ENCODE data around the gene PPP6R2. TPM values are rescaled to one million over a fixed set of nuclear protein-coding genes. Genes with fewer than 3 reads are reported as not detected.

PPP6R2 gene
- polyA plus RNA-seq, 1 experiment: 46.4 TPM

- ChIA-PET POLR2A (interaction anchor here (1.2 kb wide), 1 partner anchor 8 kb away, joined by 3 read pairs; no protein-coding TSS in a partner anchor), CTCF (interaction anchor here (2.4 kb wide), 1 partner anchor 24 kb away, joined by 17 read pairs; no protein-coding TSS in a partner anchor)
- H3K36me3 ChIP-seq (ENCODE audit: control insufficient read depth, insufficient read depth, low read length): peaks cover 27% of the 10 kb centered on the region
- TF ChIP-seq, protein P1, sequence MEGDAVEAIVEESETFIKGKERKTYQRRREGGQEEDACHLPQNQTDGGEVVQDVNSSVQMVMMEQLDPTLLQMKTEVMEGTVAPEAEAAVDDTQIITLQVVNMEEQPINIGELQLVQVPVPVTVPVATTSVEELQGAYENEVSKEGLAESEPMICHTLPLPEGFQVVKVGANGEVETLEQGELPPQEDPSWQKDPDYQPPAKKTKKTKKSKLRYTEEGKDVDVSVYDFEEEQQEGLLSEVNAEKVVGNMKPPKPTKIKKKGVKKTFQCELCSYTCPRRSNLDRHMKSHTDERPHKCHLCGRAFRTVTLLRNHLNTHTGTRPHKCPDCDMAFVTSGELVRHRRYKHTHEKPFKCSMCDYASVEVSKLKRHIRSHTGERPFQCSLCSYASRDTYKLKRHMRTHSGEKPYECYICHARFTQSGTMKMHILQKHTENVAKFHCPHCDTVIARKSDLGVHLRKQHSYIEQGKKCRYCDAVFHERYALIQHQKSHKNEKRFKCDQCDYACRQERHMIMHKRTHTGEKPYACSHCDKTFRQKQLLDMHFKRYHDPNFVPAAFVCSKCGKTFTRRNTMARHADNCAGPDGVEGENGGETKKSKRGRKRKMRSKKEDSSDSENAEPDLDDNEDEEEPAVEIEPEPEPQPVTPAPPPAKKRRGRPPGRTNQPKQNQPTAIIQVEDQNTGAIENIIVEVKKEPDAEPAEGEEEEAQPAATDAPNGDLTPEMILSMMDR (IDR thresholded peaks at IDR 0.05; ENCODE audit: insufficient read depth, low read depth, low read length): no peak
- no peak for DNase-seq (ENCODE audit: low read depth)
- no peaks in the 10 kb centered on the region for H3K27me3 ChIP-seq (ENCODE audit: control insufficient read depth, insufficient read depth, low read length)
- peak overlapping the region; percentile 41 for H3K4me3 ChIP-seq (ENCODE audit: low read depth, low read length)
Measured at GRCh38 chr22:50300620-50301257, 42.4 kb upstream of the PPP6R2 start.

DNA sequence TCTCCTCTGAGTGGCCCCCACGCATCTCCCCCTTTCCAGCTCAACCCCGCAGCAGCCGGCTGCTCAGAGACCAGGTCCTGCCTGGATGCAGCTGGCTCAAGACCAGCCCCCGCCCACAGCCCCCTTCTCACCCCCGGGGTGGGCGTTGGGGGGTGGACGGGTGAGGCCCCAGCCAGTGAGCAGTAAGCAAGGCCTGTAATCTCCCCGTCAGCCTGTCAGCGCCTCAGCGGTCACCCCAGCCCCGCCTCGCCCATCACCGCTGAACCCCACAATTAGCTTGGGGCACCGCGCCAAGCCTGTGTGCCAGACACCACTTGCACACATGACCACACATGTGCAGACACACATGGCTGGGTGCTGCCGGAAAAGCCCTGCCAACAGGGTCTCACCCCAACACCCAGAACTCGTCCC lies 41.5 kb upstream of the PPP6R2 start:
- no peaks in the 10 kb centered on the region for H3K27me3 ChIP-seq (ENCODE audit: control insufficient read depth, insufficient read depth, low read length)
- peaks cover 29% of the 10 kb centered on the region for H3K36me3 ChIP-seq (ENCODE audit: control insufficient read depth, insufficient read depth, low read length)
- POLR2A ChIA-PET: interaction anchor here (1.2 kb wide), 1 partner anchor 8 kb away, joined by 3 read pairs; no protein-coding TSS in a partner anchor
- CTCF ChIA-PET: interaction anchor here (1.0 to 2.4 kb wide), 2 partner anchors 25 kb away, joined by 4 to 17 read pairs; partner anchors contain the start of gene DENND6B
- TF ChIP-seq, protein P1 (IDR thresholded peaks at IDR 0.05; ENCODE audit: insufficient read depth, low read depth, low read length): no peak
- no peak overlapping the region for H3K4me3 ChIP-seq (ENCODE audit: low read depth, low read length)
- no peak for DNase-seq (ENCODE audit: low read depth)

- H3K4me3 ChIP-seq (ENCODE audit: low read depth, low read length): no peak overlapping the region
- TF ChIP-seq, protein P1 (IDR thresholded peaks at IDR 0.05; ENCODE audit: insufficient read depth, low read depth, low read length): no peak
- no peaks in the 10 kb centered on the region for H3K27me3 ChIP-seq (ENCODE audit: control insufficient read depth, insufficient read depth, low read length)
- H3K36me3 ChIP-seq (ENCODE audit: control insufficient read depth, insufficient read depth, low read length): peaks cover 27% of the 10 kb centered on the region
- ChIA-PET POLR2A (interaction anchor here (1.2 kb wide), 1 partner anchor 9 kb away, joined by 3 read pairs; no protein-coding TSS in a partner anchor), CTCF (interaction anchor here (1.0 to 4.7 kb wide), 3 partner anchors 9 to 26 kb away, joined by 4 to 20 read pairs (median 17); partner anchors contain the start of gene DENND6B)
- no peak for DNase-seq (ENCODE audit: low read depth)
Measured at GRCh38 chr22:50302041-50302541, 41.0 kb upstream of the PPP6R2 start.

DNA sequence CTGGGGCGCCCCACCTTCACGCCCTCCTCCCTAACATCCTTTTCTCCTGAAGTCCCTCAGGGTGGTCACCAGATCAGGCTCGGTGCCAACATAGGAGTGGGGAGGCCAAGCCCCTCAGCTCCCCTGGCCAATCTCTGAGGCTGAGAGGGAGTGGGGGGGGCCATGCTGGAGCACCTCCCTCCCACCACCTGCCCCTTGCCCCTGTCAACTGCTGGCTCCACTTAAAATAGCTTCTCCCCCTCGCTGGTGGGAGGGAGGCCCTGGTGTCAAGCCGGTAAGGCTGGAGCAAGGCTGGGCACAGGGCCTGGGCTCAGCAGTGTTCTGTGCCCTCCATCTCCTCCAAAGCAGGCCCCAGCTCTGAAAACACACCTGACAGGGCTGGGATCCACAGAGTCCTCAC lies 40.6 kb upstream of the PPP6R2 start:
- TF ChIP-seq, protein P1 (IDR thresholded peaks at IDR 0.05; ENCODE audit: insufficient read depth, low read depth, low read length): no peak
- ChIA-PET POLR2A (no interaction called here), CTCF (interaction anchor here (1.0 to 4.7 kb wide), 3 partner anchors 9 to 26 kb away, joined by 4 to 20 read pairs (median 17); partner anchors contain the start of gene DENND6B)
- H3K27me3 ChIP-seq (ENCODE audit: control insufficient read depth, insufficient read depth, low read length): no peaks in the 10 kb centered on the region
- peaks cover 27% of the 10 kb centered on the region for H3K36me3 ChIP-seq (ENCODE audit: control insufficient read depth, insufficient read depth, low read length)
- no peak overlapping the region for H3K4me3 ChIP-seq (ENCODE audit: low read depth, low read length)
- no peak for DNase-seq (ENCODE audit: low read depth)

DNA sequence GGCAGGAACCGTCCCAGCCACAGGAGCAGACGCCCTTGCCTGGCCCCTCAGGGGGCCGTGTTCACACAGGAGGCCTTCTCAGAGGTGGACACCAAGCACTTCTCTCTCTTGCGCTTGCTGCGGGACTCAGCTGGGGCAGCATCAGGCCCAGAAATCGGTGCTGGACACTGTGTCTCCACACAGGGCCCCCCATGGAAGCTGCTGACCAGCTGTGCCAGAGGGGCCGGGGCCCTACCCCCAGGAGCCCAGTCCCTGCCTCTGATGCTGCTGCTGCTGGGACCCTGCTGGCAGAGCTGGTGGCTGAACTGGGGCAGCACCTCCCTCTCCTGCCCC lies 39.6 kb upstream of the PPP6R2 start:
- no peak for DNase-seq (ENCODE audit: low read depth)
- POLR2A ChIA-PET: interaction anchor here (0.6 kb wide), 1 partner anchor 177 kb away, joined by 3 read pairs; no protein-coding TSS in a partner anchor
- H3K4me3 ChIP-seq (ENCODE audit: low read depth, low read length): no peak overlapping the region
- TF ChIP-seq, protein P1 (IDR thresholded peaks at IDR 0.05; ENCODE audit: insufficient read depth, low read depth, low read length): no peak
- peaks cover 26% of the 10 kb centered on the region for H3K36me3 ChIP-seq (ENCODE audit: control insufficient read depth, insufficient read depth, low read length)
- no peaks in the 10 kb centered on the region for H3K27me3 ChIP-seq (ENCODE audit: control insufficient read depth, insufficient read depth, low read length)
- CTCF ChIA-PET: interaction anchor here (0.7 to 7.4 kb wide), 6 partner anchors 10 to 95 kb away, joined by 3 to 38 read pairs (median 12); partner anchors contain the start of gene DENND6B

Measured in BJ (cell line).